Endodermal cell (in vitro differentiated cells): ENCODE measurements around the gene ORC5. TPM values are rescaled to one million over a fixed set of nuclear protein-coding genes. Genes with fewer than 3 reads are reported as not detected.

Experiments used
- DNase-seq: peaks from one replicate; pipeline ENCODE4 v3.0.0-alpha.2; 2017
- H3K27ac ChIP-seq: 2 replicates; pipeline ENCODE4 v1.5.1; 2013; ENCODE audit warnings: mild to moderate bottlenecking, low read depth, low read length, moderate library complexity
- H3K27me3 ChIP-seq: 2 replicates; pipeline ENCODE4 v1.6.1; 2013; ENCODE audit warnings: mild to moderate bottlenecking, low read length, moderate library complexity; ENCODE audit not compliant: insufficient read depth, control insufficient read depth, poor library complexity, severe bottlenecking
- H3K36me3 ChIP-seq: 2 replicates; pipeline ENCODE4 v1.7.0; 2013; ENCODE audit warnings: mild to moderate bottlenecking, low read length, moderate library complexity; ENCODE audit not compliant: control insufficient read depth, insufficient read depth
- H3K4me1 ChIP-seq: one replicate; pipeline ENCODE4 v1.7.0; 2013; ENCODE audit warnings: low read length; ENCODE audit not compliant: control insufficient read depth, insufficient read depth
- H3K4me3 ChIP-seq: 2 replicates; pipeline ENCODE4 v1.5.1; 2013; ENCODE audit warnings: mild to moderate bottlenecking, low read length, moderate library complexity
- H3K9ac ChIP-seq: 2 replicates; pipeline ENCODE4 v1.6.1; 2013; ENCODE audit warnings: mild to moderate bottlenecking, low read length, moderate library complexity; ENCODE audit not compliant: poor library complexity, severe bottlenecking; ENCODE audit errors: extremely low read depth
- H3K9me3 ChIP-seq: 2 replicates; pipeline ENCODE4 v1.6.1; 2013; ENCODE audit warnings: mild to moderate bottlenecking, low read length, moderate library complexity; ENCODE audit not compliant: control insufficient read depth
- H3K27ac Mint-ChIP-seq: 2 replicates; pipeline ENCODE4 v1.8.0; 2020; ENCODE audit warnings: mixed read lengths
- H3K27me3 Mint-ChIP-seq: 2 replicates; pipeline ENCODE4 v1.8.0; 2021; ENCODE audit warnings: mild to moderate bottlenecking, mixed read lengths; ENCODE audit not compliant: insufficient read depth
- H3K36me3 Mint-ChIP-seq: 2 replicates; pipeline ENCODE4 v1.8.0; 2020; ENCODE audit warnings: low read depth, mixed read lengths
- H3K4me1 Mint-ChIP-seq: 2 replicates; pipeline ENCODE4 v1.8.0; 2020; ENCODE audit warnings: mixed read lengths
- H3K4me3 Mint-ChIP-seq: 2 replicates; pipeline ENCODE4 v1.8.0; 2020; ENCODE audit warnings: mild to moderate bottlenecking, moderate library complexity, mixed read lengths
- H3K9me3 Mint-ChIP-seq: 2 replicates; pipeline ENCODE4 v1.8.0; 2020; ENCODE audit warnings: mild to moderate bottlenecking, mixed read lengths
- WGBS, 2 experiments: methylation state at CpG; one replicate each; pipeline versions ENCODE4 v1.1.5 to v1.1.7; 2013; ENCODE audit warnings: missing lambda C conversion rate in 2 of 2, mixed read lengths in 1 of 2; ENCODE audit not compliant: insufficient coverage in 1 of 2, insufficient read length in 1 of 2; 5-methylcytosine and 5-hydroxymethylcytosine counted together
- total RNA-seq, 2 donors: library from RNA; stranded (reverse); fragmentation: NEBNext Ultra II Directional in 1 of 2; extraction: Animal tissue kit (Norgen Biotek cat#: 25700) in 1 of 2; gene quantifications; 2 replicates in 1 of 2; 3 replicates in 1 of 2; pipeline ENCODE4 v1.2.1, GENCODE V29; 2021
- TF ChIP-seq, protein P1 (sequence below): fragments of 200-600 bp; sonication (generic); conservative IDR thresholded peaks from 2 replicates; pipeline ENCODE4 v1.5.0; 2021; ENCODE audit warnings: antibody characterized with exemption, mild to moderate bottlenecking

Gene ORC5
- total RNA-seq, 2 donors from 2014 or later = 22.5 to 22.7 TPM

DNA sequence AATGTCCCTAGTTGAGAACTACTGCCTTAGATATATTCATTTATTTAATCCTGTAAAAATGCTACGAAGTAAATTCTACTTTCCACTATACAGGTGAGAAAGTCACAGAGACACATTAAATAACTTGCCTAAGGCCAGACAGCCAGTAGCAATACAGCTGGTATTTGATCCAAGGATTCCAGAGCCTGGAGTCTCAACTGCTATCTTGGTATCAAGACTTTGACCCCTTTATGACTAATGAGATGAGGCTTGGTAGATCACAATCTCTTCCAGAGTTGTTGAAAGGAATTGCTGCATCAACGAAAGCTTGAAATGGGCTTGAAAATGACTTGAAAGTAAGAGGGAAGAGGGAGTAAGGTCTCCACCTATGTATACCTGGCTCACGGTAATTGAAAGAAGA, 83.3 kb downstream of the ORC5 start:
- H3K4me3 Mint-ChIP-seq = no peak overlapping the region
- peaks cover 17% of the 10 kb centered on the region for H3K4me1 ChIP-seq
- no peak overlapping the region for H3K27ac ChIP-seq
- no peaks in the 10 kb centered on the region for H3K9me3 Mint-ChIP-seq
- no peaks in the 10 kb centered on the region for H3K9me3 ChIP-seq
- 90% methylated on average over 2 to 3 of the region's 3 CpGs for WGBS, 2 experiments
- peaks cover 4% of the 10 kb centered on the region for H3K27me3 Mint-ChIP-seq
- peaks cover 30% of the 10 kb centered on the region for H3K4me1 Mint-ChIP-seq
- peaks cover 9% of the 10 kb centered on the region for H3K36me3 ChIP-seq
- H3K27ac Mint-ChIP-seq = no peak overlapping the region
- TF ChIP-seq, protein P1, sequence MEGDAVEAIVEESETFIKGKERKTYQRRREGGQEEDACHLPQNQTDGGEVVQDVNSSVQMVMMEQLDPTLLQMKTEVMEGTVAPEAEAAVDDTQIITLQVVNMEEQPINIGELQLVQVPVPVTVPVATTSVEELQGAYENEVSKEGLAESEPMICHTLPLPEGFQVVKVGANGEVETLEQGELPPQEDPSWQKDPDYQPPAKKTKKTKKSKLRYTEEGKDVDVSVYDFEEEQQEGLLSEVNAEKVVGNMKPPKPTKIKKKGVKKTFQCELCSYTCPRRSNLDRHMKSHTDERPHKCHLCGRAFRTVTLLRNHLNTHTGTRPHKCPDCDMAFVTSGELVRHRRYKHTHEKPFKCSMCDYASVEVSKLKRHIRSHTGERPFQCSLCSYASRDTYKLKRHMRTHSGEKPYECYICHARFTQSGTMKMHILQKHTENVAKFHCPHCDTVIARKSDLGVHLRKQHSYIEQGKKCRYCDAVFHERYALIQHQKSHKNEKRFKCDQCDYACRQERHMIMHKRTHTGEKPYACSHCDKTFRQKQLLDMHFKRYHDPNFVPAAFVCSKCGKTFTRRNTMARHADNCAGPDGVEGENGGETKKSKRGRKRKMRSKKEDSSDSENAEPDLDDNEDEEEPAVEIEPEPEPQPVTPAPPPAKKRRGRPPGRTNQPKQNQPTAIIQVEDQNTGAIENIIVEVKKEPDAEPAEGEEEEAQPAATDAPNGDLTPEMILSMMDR = no peak
- no peak overlapping the region for H3K9ac ChIP-seq
- H3K27me3 ChIP-seq = no peaks in the 10 kb centered on the region
- H3K4me3 ChIP-seq = no peak overlapping the region
- DNase-seq = no peak
- H3K36me3 Mint-ChIP-seq = peaks cover 9% of the 10 kb centered on the region

GRCh38 chr7:104123786-104124185, 84.0 kb downstream of the ORC5 start:
- Mint-ChIP-seq H3K4me3 (no peak overlapping the region), H3K27ac (no peak overlapping the region), H3K36me3 (peaks cover 4% of the 10 kb centered on the region), H3K4me1 (peaks cover 30% of the 10 kb centered on the region), H3K9me3 (no peaks in the 10 kb centered on the region), H3K27me3 (peaks cover 4% of the 10 kb centered on the region)
- TF ChIP-seq, protein P1 = no peak
- H3K4me3 ChIP-seq = no peak overlapping the region
- no peaks in the 10 kb centered on the region for H3K27me3 ChIP-seq
- H3K9me3 ChIP-seq = no peaks in the 10 kb centered on the region
- no peak overlapping the region for H3K27ac ChIP-seq
- DNase-seq = no peak
- peaks cover 2% of the 10 kb centered on the region for H3K36me3 ChIP-seq
- WGBS, 2 experiments = 99% methylated on average over 3 of the region's 3 CpGs; no CpG with 5 or more reads in 1 of the 2 experiments
- H3K4me1 ChIP-seq = peaks cover 17% of the 10 kb centered on the region
- no peak overlapping the region for H3K9ac ChIP-seq

GRCh38 chr7:104113788-104114187, 94.0 kb downstream of the ORC5 start:
- Mint-ChIP-seq H3K9me3 (no peaks in the 10 kb centered on the region), H3K36me3 (no peaks in the 10 kb centered on the region), H3K4me3 (no peak overlapping the region), H3K4me1 (peaks cover 20% of the 10 kb centered on the region), H3K27me3 (no peaks in the 10 kb centered on the region), H3K27ac (no peak overlapping the region)
- no peak for DNase-seq
- Histone ChIP-seq H3K4me1 (peaks cover 4% of the 10 kb centered on the region), H3K36me3 (no peaks in the 10 kb centered on the region), H3K27ac (no peak overlapping the region), H3K9ac (no peak overlapping the region), H3K9me3 (no peaks in the 10 kb centered on the region), H3K27me3 (no peaks in the 10 kb centered on the region), H3K4me3 (no peak overlapping the region)
- WGBS, 2 experiments = 97 to 100% methylated on average over 2 of the region's 2 CpGs
- TF ChIP-seq, protein P1 = no peak
